NCI-H2107 (cell line): ENCODE data around the gene PCDHAC2.

Experiments
- DNase-seq: peaks from one replicate; lab custom pipeline; 2025; lab: John Stamatoyannopoulos, UW

The PCDHAC2 gene

GRCh38 chr5:140986117-140986521, 19.8 kb downstream of the PCDHAC2 start:
- no peak for DNase-seq

- DNase-seq, result no peak
Observed at GRCh38 chr5:140988100-140988499, 21.8 kb downstream of the PCDHAC2 start.

GRCh38 chr5:140988608-140989007, 22.3 kb downstream of the PCDHAC2 start:
- DNase-seq, result no peak

- no peak for DNase-seq
Observed at GRCh38 chr5:140989254-140990020, 23.2 kb downstream of the PCDHAC2 start.

GRCh38 chr5:140992828-140993227, 26.6 kb downstream of the PCDHAC2 start:
- DNase-seq, result no peak

GRCh38 chr5:140996060-140996459, 29.8 kb downstream of the PCDHAC2 start:
- no peak for DNase-seq

GRCh38 chr5:140998921-140999410, 32.7 kb downstream of the PCDHAC2 start:
- DNase-seq, result no peak

- DNase-seq, result no peak
Observed at GRCh38 chr5:141001446-141001843, 35.2 kb downstream of the PCDHAC2 start.

GRCh38 chr5:141001844-141002604, 35.7 kb downstream of the PCDHAC2 start:
- DNase-seq, result no peak

GRCh38 chr5:141002605-141002965, 36.3 kb downstream of the PCDHAC2 start:
- DNase-seq, result no peak

GRCh38 chr5:141003031-141003430, 36.8 kb downstream of the PCDHAC2 start:
- no peak for DNase-seq

- DNase-seq, result no peak
Observed at GRCh38 chr5:141003791-141004611, 37.7 kb downstream of the PCDHAC2 start.

- no peak for DNase-seq
Observed at GRCh38 chr5:141007791-141008190, 41.5 kb downstream of the PCDHAC2 start.

- no peak for DNase-seq
Observed at GRCh38 chr5:141010047-141010793, 43.9 kb downstream of the PCDHAC2 start.

- DNase-seq, result no peak
Observed at GRCh38 chr5:141017943-141018342, 51.7 kb downstream of the PCDHAC2 start.
